Smooth muscle cell of the brain vasculature (primary cell): ENCODE data around the gene ZBTB16.

Source experiments
- DNase-seq: peaks from one replicate; pipeline ENCODE4 v3.0.0-alpha.2; 2012; ENCODE audit warnings: low read depth, low spot score

ZBTB16 gene

GRCh38 chr11:114059278-114059983 lies at the start of gene ZBTB16:
ZBTB16 (plus strand) TSS chr11:114059711; CDS start chr11:114063301, 3,590 bp downstream.
- no peak for DNase-seq

- DNase-seq, result no peak
Measured at GRCh38 chr11:114010931-114011330, 48.6 kb upstream of the ZBTB16 start.

- no peak for DNase-seq
Measured at GRCh38 chr11:114011443-114011842, 48.1 kb upstream of the ZBTB16 start.

- no peak for DNase-seq
Measured at GRCh38 chr11:114015117-114015516, 44.4 kb upstream of the ZBTB16 start.

GRCh38 chr11:114016986-114017385 lies 42.5 kb upstream of the ZBTB16 start:
- DNase-seq, result no peak

GRCh38 chr11:114017723-114018122 lies 41.8 kb upstream of the ZBTB16 start:
- no peak for DNase-seq

GRCh38 chr11:114019046-114019445 lies 40.5 kb upstream of the ZBTB16 start:
- DNase-seq, result no peak

- no peak for DNase-seq
Measured at GRCh38 chr11:114019574-114019973, 39.9 kb upstream of the ZBTB16 start.

GRCh38 chr11:114025329-114025907 lies 34.1 kb upstream of the ZBTB16 start:
- no peak for DNase-seq

GRCh38 chr11:114026355-114026754 lies 33.2 kb upstream of the ZBTB16 start:
- no peak for DNase-seq

GRCh38 chr11:114027391-114027790 lies 32.1 kb upstream of the ZBTB16 start:
- DNase-seq, result no peak

- no peak for DNase-seq
Measured at GRCh38 chr11:114027926-114028325, 31.6 kb upstream of the ZBTB16 start.

GRCh38 chr11:114031246-114031966 lies 28.1 kb upstream of the ZBTB16 start:
- DNase-seq, result no peak

GRCh38 chr11:114031967-114032320 lies 27.6 kb upstream of the ZBTB16 start:
- DNase-seq, result no peak

- no peak for DNase-seq
Measured at GRCh38 chr11:114033066-114033465, 26.4 kb upstream of the ZBTB16 start.

GRCh38 chr11:114033572-114033971 lies 25.9 kb upstream of the ZBTB16 start:
- DNase-seq, result no peak

- DNase-seq, result no peak
Measured at GRCh38 chr11:114034956-114035355, 24.6 kb upstream of the ZBTB16 start.

GRCh38 chr11:114036147-114036811 lies 23.2 kb upstream of the ZBTB16 start:
- DNase-seq, result peak; percentile 81

GRCh38 chr11:114036958-114037357 lies 22.6 kb upstream of the ZBTB16 start:
- DNase-seq, result no peak

- no peak for DNase-seq
Measured at GRCh38 chr11:114039551-114039950, 20.0 kb upstream of the ZBTB16 start.

- no peak for DNase-seq
Measured at GRCh38 chr11:114040706-114041211, 18.8 kb upstream of the ZBTB16 start.

- no peak for DNase-seq
Measured at GRCh38 chr11:114042234-114042633, 17.3 kb upstream of the ZBTB16 start.
